Neuronal stem cell (in vitro differentiated cells): ENCODE data around the gene DNASE2.
A peak's percentile ranks its signal among the peaks of the same experiment; 100 is the strongest.

Experiments used
- DNase-seq: peaks from one replicate; pipeline ENCODE4 v3.0.0-alpha.2; 2013; ENCODE audit warnings: low spot score
- H2AFZ ChIP-seq: one replicate; pipeline ENCODE4 v1.6.1; 2013; ENCODE audit warnings: mild to moderate bottlenecking, low read length, inconsistent platforms
- H2AK5ac ChIP-seq: 2 replicates; pipeline ENCODE4 v1.6.1; 2013; ENCODE audit warnings: low read depth, mild to moderate bottlenecking, inconsistent platforms, low read length, moderate library complexity, mixed read lengths
- H2BK120ac ChIP-seq: 2 replicates; pipeline ENCODE4 v1.6.1; 2013; ENCODE audit warnings: low read depth, mild to moderate bottlenecking, inconsistent platforms, low read length, moderate library complexity, mixed read lengths
- H2BK12ac ChIP-seq: one replicate; pipeline ENCODE4 v1.6.1; 2013; ENCODE audit warnings: low read length, inconsistent platforms
- H2BK15ac ChIP-seq: 2 replicates; pipeline ENCODE4 v1.6.1; 2013; ENCODE audit warnings: mild to moderate bottlenecking, low read length, inconsistent platforms, mixed read lengths
- H2BK5ac ChIP-seq: one replicate; pipeline ENCODE4 v1.6.1; 2013; ENCODE audit warnings: inconsistent platforms, mild to moderate bottlenecking, low read length, moderate library complexity
- H3K14ac ChIP-seq: one replicate; pipeline ENCODE4 v1.6.1; 2013; ENCODE audit warnings: low read length, inconsistent platforms
- H3K18ac ChIP-seq: 2 replicates; pipeline ENCODE4 v1.6.1; 2013; ENCODE audit warnings: low read length, inconsistent platforms
- H3K23ac ChIP-seq: 2 replicates; pipeline ENCODE4 v1.6.1; 2013; ENCODE audit warnings: low read depth, mild to moderate bottlenecking, mixed read lengths, low read length, inconsistent platforms; ENCODE audit not compliant: poor library complexity
- H3K27ac ChIP-seq: replicated peaks from 3 replicates; pipeline ENCODE4 v1.5.1; 2013; ENCODE audit warnings: low read length, inconsistent platforms
- H3K27me3 ChIP-seq, 3 experiments: 2 replicates each; pipeline ENCODE4 v1.6.1; 2013; ENCODE audit warnings: low read length in 3 of 3, mild to moderate bottlenecking in 2 of 3, inconsistent platforms in 1 of 3, low read depth in 1 of 3, mixed read lengths in 1 of 3, moderate library complexity in 1 of 3; ENCODE audit not compliant: control insufficient read depth in 3 of 3, insufficient read depth in 3 of 3
- H3K36me3 ChIP-seq, 2 donors: replicated peaks in 1 of 2; 2 replicates each; pipeline ENCODE4 v1.6.1; 2013; ENCODE audit warnings: low read length in 2 of 2; ENCODE audit not compliant: control insufficient read depth in 2 of 2, insufficient read depth in 2 of 2
- H3K4ac ChIP-seq: 2 replicates; pipeline ENCODE4 v1.6.1; 2013; ENCODE audit warnings: inconsistent platforms, mild to moderate bottlenecking, low read length, moderate library complexity
- H3K4me1 ChIP-seq, 2 donors: 1 replicate in 1 of 2; 2 replicates in 1 of 2; pipeline ENCODE4 v1.6.1; 2013; ENCODE audit warnings: low read length in 2 of 2, low read depth in 1 of 2; ENCODE audit not compliant: control insufficient read depth in 2 of 2, insufficient read depth in 1 of 2
- H3K4me2 ChIP-seq: one replicate; pipeline ENCODE4 v1.6.1; 2013; ENCODE audit warnings: mild to moderate bottlenecking, low read length, inconsistent platforms; ENCODE audit not compliant: insufficient read depth, poor library complexity, severe bottlenecking
- H3K4me3 ChIP-seq, 2 donors: 2 replicates each; pipeline ENCODE4 v1.5.1; 2013; ENCODE audit warnings: low read length in 2 of 2, mild to moderate bottlenecking in 2 of 2, inconsistent platforms in 1 of 2, moderate library complexity in 1 of 2
- H3K79me1 ChIP-seq: one replicate; pipeline ENCODE4 v1.6.1; 2013; ENCODE audit warnings: low read depth, mild to moderate bottlenecking, inconsistent platforms, low read length, moderate library complexity
- H3K9ac ChIP-seq: one replicate; pipeline ENCODE4 v1.6.1; 2013; ENCODE audit warnings: mild to moderate bottlenecking, low read depth, low read length, inconsistent platforms; ENCODE audit not compliant: poor library complexity
- H3K9me3 ChIP-seq, 2 donors: replicated peaks in 1 of 2; 2 replicates each; pipeline versions ENCODE3 to v1.6.1; 2013; ENCODE audit warnings: low read length in 2 of 2, mild to moderate bottlenecking in 2 of 2, inconsistent platforms in 1 of 2, low read depth in 1 of 2, mixed read lengths in 1 of 2, moderate library complexity in 1 of 2; ENCODE audit not compliant: control insufficient read depth in 2 of 2, insufficient read depth in 1 of 2
- H4K8ac ChIP-seq: one replicate; pipeline ENCODE4 v1.6.1; 2013; ENCODE audit warnings: low read depth, mild to moderate bottlenecking, inconsistent platforms, low read length, moderate library complexity
- H4K91ac ChIP-seq: one replicate; pipeline ENCODE4 v1.6.1; 2013; ENCODE audit warnings: low read length, low read depth, mild to moderate bottlenecking, inconsistent platforms; ENCODE audit not compliant: poor library complexity
- WGBS, 2 donors: extraction: QIAGEN DNeasy Blood & Tissue Kit; methylation state at CpG; one replicate each; pipeline ENCODE4 v1.1.7; 2013; ENCODE audit warnings: missing lambda C conversion rate in 2 of 2, mixed read lengths in 1 of 2; ENCODE audit not compliant: insufficient read length in 2 of 2, insufficient replicate concordance in 1 of 2; ENCODE audit errors: extremely low coverage in 2 of 2; 5-methylcytosine and 5-hydroxymethylcytosine counted together

Gene DNASE2

GRCh38 chr19:12872941-12873890 lies 8.0 kb downstream of the DNASE2 start:
- H3K36me3 ChIP-seq, result peaks cover 24 to 33% of the 10 kb centered on the region in 2 donors
- no peak overlapping the region for H3K18ac ChIP-seq
- no peaks in the 10 kb centered on the region for H3K27me3 ChIP-seq
- no peaks in the 10 kb centered on the region for H3K4me1 ChIP-seq
- no peak overlapping the region for H3K9ac ChIP-seq
- peak overlapping the region; percentile 13 for H2BK5ac ChIP-seq
- no peak overlapping the region for H4K91ac ChIP-seq
- no peak overlapping the region for H3K27ac ChIP-seq
- H3K14ac ChIP-seq, result peak overlapping the region; percentile 38
- H2BK120ac ChIP-seq, result no peak overlapping the region
- H3K4me3 ChIP-seq, result peak overlapping the region in 1 of 2 donors; percentile 34
- no peak overlapping the region for H3K4me2 ChIP-seq
- H2AFZ ChIP-seq, result no peak overlapping the region
- H2AK5ac ChIP-seq, result peak overlapping the region; percentile 46
- no peak overlapping the region for H2BK12ac ChIP-seq
- H3K79me1 ChIP-seq, result peaks cover 2% of the 10 kb centered on the region
- no CpG with 5 or more reads among the region's 70 CpGs for WGBS, 2 donors
- H4K8ac ChIP-seq, result peak overlapping the region; percentile 65
- H2BK15ac ChIP-seq, result no peak overlapping the region
- peaks cover 5 to 9% of the 10 kb centered on the region in 2 donors for H3K9me3 ChIP-seq
- no peak overlapping the region for H3K4ac ChIP-seq
- peak overlapping the region; percentile 73 for H3K23ac ChIP-seq
- no peak for DNase-seq

GRCh38 chr19:12872255-12872654 lies 9.0 kb downstream of the DNASE2 start:
- no CpG with 5 or more reads among the region's 5 CpGs for WGBS, 2 donors

GRCh38 chr19:12871681-12872080 lies 9.6 kb downstream of the DNASE2 start:
- Histone ChIP-seq H3K9ac (no peak overlapping the region), H3K4me3 (no peak overlapping the region), H2BK120ac (no peak overlapping the region), H2BK12ac (no peak overlapping the region), H2BK15ac (no peak overlapping the region), H2AFZ (no peak overlapping the region), H3K79me1 (peaks cover 2% of the 10 kb centered on the region), H3K23ac (no peak overlapping the region), H2BK5ac (no peak overlapping the region), H3K14ac (no peak overlapping the region), H4K8ac (no peak overlapping the region), H3K27ac (no peak overlapping the region), H2AK5ac (no peak overlapping the region), H3K4me2 (no peak overlapping the region), H3K4ac (no peak overlapping the region), H3K9me3 (peaks cover 5 to 9% of the 10 kb centered on the region in 2 donors), H3K36me3 (peaks cover 25 to 34% of the 10 kb centered on the region in 2 donors), H3K4me1 (peaks cover 0 to 4% of the 10 kb centered on the region in 2 donors), H4K91ac (no peak overlapping the region), H3K27me3 (no peaks in the 10 kb centered on the region), H3K18ac (no peak overlapping the region)
- no peak for DNase-seq
- no CpG with 5 or more reads among the region's 3 CpGs for WGBS, 2 donors

More at GRCh38 chr19:12872255-12872654, 9.0 kb downstream of the DNASE2 start:
- no peak overlapping the region for H2BK12ac ChIP-seq
- H3K23ac ChIP-seq, result no peak overlapping the region
- H3K36me3 ChIP-seq, result peaks cover 25 to 34% of the 10 kb centered on the region in 2 donors
- H2BK120ac ChIP-seq, result no peak overlapping the region
- no peaks in the 10 kb centered on the region for H3K27me3 ChIP-seq
- peaks cover 5 to 9% of the 10 kb centered on the region in 2 donors for H3K9me3 ChIP-seq
- H3K4me1 ChIP-seq, result peaks cover 0 to under 1% of the 10 kb centered on the region in 2 donors
- no peak overlapping the region for H3K18ac ChIP-seq
- no peak overlapping the region for H3K27ac ChIP-seq
- no peak overlapping the region for H2BK5ac ChIP-seq
- H3K4ac ChIP-seq, result no peak overlapping the region
- no peak overlapping the region for H4K8ac ChIP-seq
- no peak overlapping the region for H4K91ac ChIP-seq
- no peak for DNase-seq
- H3K14ac ChIP-seq, result no peak overlapping the region
- no peak overlapping the region for H2AFZ ChIP-seq
- peaks cover 2% of the 10 kb centered on the region for H3K79me1 ChIP-seq
- no peak overlapping the region for H3K4me2 ChIP-seq
- no peak overlapping the region for H3K4me3 ChIP-seq
- H2AK5ac ChIP-seq, result no peak overlapping the region
- no peak overlapping the region for H2BK15ac ChIP-seq
- no peak overlapping the region for H3K9ac ChIP-seq

- H3K9ac ChIP-seq, result no peak overlapping the region
- no peak overlapping the region for H2AFZ ChIP-seq
- no CpG with 5 or more reads among the region's 10 CpGs for WGBS, 2 donors
- no peak overlapping the region for H2AK5ac ChIP-seq
- no peak overlapping the region for H2BK12ac ChIP-seq
- H3K4me3 ChIP-seq, result peak overlapping the region in 1 of 2 donors; percentile 5
- no peak overlapping the region for H3K4ac ChIP-seq
- peaks cover 0 to 6% of the 10 kb centered on the region in 2 donors for H3K4me1 ChIP-seq
- no peak overlapping the region for H3K4me2 ChIP-seq
- H3K23ac ChIP-seq, result peak overlapping the region; percentile 34
- peaks cover 5 to 7% of the 10 kb centered on the region in 2 donors for H3K9me3 ChIP-seq
- no peaks in the 10 kb centered on the region for H3K27me3 ChIP-seq
- H2BK15ac ChIP-seq, result no peak overlapping the region
- H3K14ac ChIP-seq, result no peak overlapping the region
- no peak overlapping the region for H3K18ac ChIP-seq
- H4K8ac ChIP-seq, result no peak overlapping the region
- no peak overlapping the region for H2BK5ac ChIP-seq
- H4K91ac ChIP-seq, result no peak overlapping the region
- H3K27ac ChIP-seq, result no peak overlapping the region
- DNase-seq, result no peak
- peaks cover 20% of the 10 kb centered on the region in 2 donors for H3K36me3 ChIP-seq
- H3K79me1 ChIP-seq, result peaks cover 4% of the 10 kb centered on the region
- H2BK120ac ChIP-seq, result no peak overlapping the region
Measured at GRCh38 chr19:12868540-12869112, 12.6 kb downstream of the DNASE2 start.
